K562 (cell line): ENCODE measurements around the gene SFMBT2. TPM values are rescaled to one million over a fixed set of nuclear protein-coding genes. Genes with fewer than 3 reads are reported as not detected.

Experiments
- ATAC-seq: fragments of 200-7000 bp; cut with Tn5 transposase; 3 replicates; pipeline ENCODE4 v1.9.1; 2020; ENCODE audit warnings: moderate library complexity
- BruUV-seq: library from RNA; stranded (reverse); fragments of 400-500 nt; replicated peaks from 2 replicates; lab custom pipeline; 2021; lab: Mats Ljungman, UMichigan
- CTCF ChIA-PET: fragments of 300-600 bp; formaldehyde crosslinking; extraction: SDS; loops from one replicate; lab custom pipeline; 2021; ENCODE audit warnings: low intra/inter-chr PET ratio; lab: Yijun Ruan, JAX
- POLR2A ChIA-PET: fragments of 300-600, 350-650 bp; sonication (Branson Sonifier 250); formaldehyde crosslinking; extraction: SDS; loops from one replicate; lab custom pipeline; 2021; ENCODE audit warnings: antibody characterized with exemption, inconsistent platforms; lab: Yijun Ruan, JAX
- DNase-seq, 4 experiments: peaks; one replicate each; pipeline versions ENCODE4 v3.0.0 to v3.0.0-alpha.2; 2011 to 2018; ENCODE audit warnings: low spot score in 3 of 4, mixed read lengths in 3 of 4; ENCODE audit errors: extremely low read depth in 1 of 4
- FAIRE-seq: peaks from 2 replicates; lab custom pipeline; 2011; peaks lifted over from hg19 to GRCh38; lab: Jason Lieb, UNC
- H2AFZ ChIP-seq: 2 replicates; pipeline ENCODE4 v1.6.0; 2011; ENCODE audit warnings: low read depth, low read length, control low read depth, inconsistent platforms
- H3K27ac ChIP-seq: fragments of 200-600 bp; 3 replicates; pipeline ENCODE4 v1.8.0; 2011; ENCODE audit warnings: low read depth, mild to moderate bottlenecking, control low read depth, inconsistent platforms, low read length, moderate library complexity, mixed read lengths; ENCODE audit errors: extremely low read depth
- H3K27me3 ChIP-seq, 2 experiments: fragments of 300-600 bp in 1 of 2; 2 replicates in 1 of 2; 3 replicates in 1 of 2; pipeline versions ENCODE4 v1.6.0 to v1.8.0; 2011; ENCODE audit warnings: inconsistent platforms in 2 of 2, low read length in 2 of 2, mild to moderate bottlenecking in 1 of 2, mixed read lengths in 1 of 2, moderate library complexity in 1 of 2; ENCODE audit not compliant: control insufficient read depth in 2 of 2, insufficient read depth in 2 of 2
- H3K36me3 ChIP-seq: fragments of 300-600 bp; 3 replicates; pipeline ENCODE4 v1.8.0; 2011; ENCODE audit warnings: mild to moderate bottlenecking, low read length, inconsistent platforms; ENCODE audit not compliant: control insufficient read depth, insufficient read depth
- H3K4me1 ChIP-seq, 2 experiments: fragments of 200-600 bp in 1 of 2; replicated peaks in 1 of 2; 2 replicates in 1 of 2; 3 replicates in 1 of 2; pipeline versions ENCODE4 v1.5.1 to v1.8.0; 2011; ENCODE audit warnings: inconsistent platforms in 2 of 2, low read length in 2 of 2, mild to moderate bottlenecking in 1 of 2, mixed read lengths in 1 of 2, moderate library complexity in 1 of 2; ENCODE audit not compliant: control insufficient read depth in 2 of 2, insufficient read depth in 2 of 2
- H3K4me2 ChIP-seq: 2 replicates; pipeline ENCODE4 v1.6.1; 2011; ENCODE audit warnings: low read length, control low read depth, inconsistent platforms, mixed read lengths; ENCODE audit not compliant: insufficient read depth
- H3K4me3 ChIP-seq: fragments of 200-600 bp; sonication (generic), shearing (Covaris generic); 2 replicates; pipeline ENCODE4 v1.5.1; 2016; ENCODE audit warnings: control low read depth, inconsistent platforms
- H3K79me2 ChIP-seq: fragments of 200-600 bp; 3 replicates; pipeline ENCODE4 v1.8.0; 2011; ENCODE audit warnings: low read length, inconsistent platforms; ENCODE audit not compliant: control insufficient read depth, insufficient read depth
- H3K9ac ChIP-seq, 2 experiments: 2 replicates each; pipeline versions ENCODE4 v1.6.0 to v1.6.1; 2011; ENCODE audit warnings: low read depth in 2 of 2, low read length in 2 of 2, control low read depth in 1 of 2, inconsistent platforms in 1 of 2, mild to moderate bottlenecking in 1 of 2, mixed read lengths in 1 of 2; ENCODE audit not compliant: insufficient read depth in 1 of 2
- H3K9me1 ChIP-seq: one replicate; pipeline ENCODE4 v1.6.0; 2011; ENCODE audit warnings: inconsistent platforms, mild to moderate bottlenecking, low read length, moderate library complexity; ENCODE audit not compliant: control insufficient read depth, insufficient read depth
- H3K9me3 ChIP-seq: replicated peaks from 2 replicates; pipeline ENCODE4 v1.5.1; 2011; ENCODE audit warnings: low read depth, low read length, inconsistent platforms; ENCODE audit not compliant: control insufficient read depth, insufficient read depth
- H4K20me1 ChIP-seq: replicated peaks from 2 replicates; pipeline ENCODE4 v1.6.1; 2011; ENCODE audit warnings: low read length, inconsistent platforms, mixed read lengths; ENCODE audit not compliant: control insufficient read depth, insufficient read depth
- HNRNPUL1 ChIP-seq: fragments of 200-400 bp; formaldehyde crosslinking; IDR thresholded peaks from 2 replicates; pipeline ENCODE4 v1.6.1; 2017; ENCODE audit warnings: low read length
- HOXB6 ChIP-seq: fragments of 250-450 bp; sonication (Bioruptor Pico); IDR thresholded peaks from 2 replicates; pipeline ENCODE4 v1.5.1; 2022; ENCODE audit warnings: mild to moderate bottlenecking, borderline replicate concordance
- NCOA1 ChIP-seq: fragments of 450-650 bp; IDR thresholded peaks from 2 replicates; pipeline ENCODE4 v1.6.1; 2016; ENCODE audit warnings: low read depth
- NCOA2 ChIP-seq, 2 experiments: fragments of 450-650 bp; IDR thresholded peaks; 2 replicates each; pipeline ENCODE4 v1.6.1; 2018; ENCODE audit warnings: mild to moderate bottlenecking in 2 of 2, moderate library complexity in 1 of 2; ENCODE audit not compliant: partially characterized antibody in 2 of 2
- POLR2AphosphoS2 ChIP-seq: IDR thresholded peaks from 2 replicates; pipeline ENCODE4 v1.6.1; 2012; ENCODE audit warnings: low read length, improper control_type of control experiment
- POLR2H ChIP-seq: IDR thresholded peaks from 2 replicates; pipeline ENCODE4 v1.6.1; 2016; ENCODE audit warnings: missing genetic modification characterization, low read depth, mild to moderate bottlenecking, control low read depth, missing compliant biosample characterization, moderate library complexity
- RNF2 ChIP-seq: sonication (generic); IDR thresholded peaks from 2 replicates; pipeline ENCODE4 v1.6.1; 2016
- SRSF9 ChIP-seq: fragments of 200-400 bp; formaldehyde crosslinking; IDR thresholded peaks from 2 replicates; pipeline ENCODE4 v1.6.1; 2017; ENCODE audit warnings: low read depth, low read length, borderline replicate concordance
- ZBTB5 ChIP-seq: fragments of 450-650 bp; IDR thresholded peaks from 2 replicates; pipeline ENCODE4 v1.6.1; 2017; ENCODE audit warnings: antibody characterized with exemption
- ZFP30 ChIP-seq: fragments of 250-450 bp; sonication (Bioruptor Pico); IDR thresholded peaks from 2 replicates; pipeline ENCODE4 v1.8.0; 2022; ENCODE audit warnings: moderate library complexity, mild to moderate bottlenecking, inconsistent platforms, borderline replicate concordance
- ZNF644 ChIP-seq: fragments of 200-800 bp; sonication (Bioruptor generic); IDR thresholded peaks from 2 replicates; pipeline ENCODE4 v1.6.1; 2016; ENCODE audit warnings: low read depth, missing genetic modification characterization, missing compliant biosample characterization
- ZNF696 ChIP-seq: fragments of 250-450 bp; sonication (Bioruptor Pico); conservative IDR thresholded peaks from 2 replicates; pipeline ENCODE4 v1.4.0; 2020; ENCODE audit warnings: mild to moderate bottlenecking, moderate library complexity
- WGBS: fragments of 100-300 bp; shearing (Covaris generic); methylation state at CpG from one replicate; pipeline ENCODE4 v1.1.6; 2016; ENCODE audit warnings: low coverage, mixed read lengths; ENCODE audit not compliant: insufficient coverage; ENCODE audit errors: missing lambda C conversion rate; 5-methylcytosine and 5-hydroxymethylcytosine counted together
- in situ Hi-C: fragments of 300-500 bp; cut with MboI; formaldehyde crosslinking; loops from 4 replicates; pipeline ENCODE4 v1.15.0; 2018; ENCODE audit warnings: inconsistent platforms, mixed read lengths
- intact Hi-C: fragments of 100-400 bp; cut with micrococcal nuclease; formaldehyde crosslinking; loops from 2 replicates; pipeline ENCODE4 v1.14.2; 2022
- polyA plus RNA-seq, 8 experiments: library from polyadenylated mRNA; depleted of rRNA in 4 of 8; stranded (reverse) in 5 of 8; unstranded in 3 of 8; fragments of >200 nt; fragmentation: Nextera tagmentation in 2 of 8; fragmentation: Illumina TruSeq in 1 of 8; extraction: Ambion mirVana in 2 of 8; extraction: Trizol in 1 of 8; gene quantifications; 2 replicates each; pipeline versions ENCODE4 v1.2.1 to v1.2.3, GENCODE V29; 2011 to 2014; ENCODE audit warnings: inconsistent platforms in 1 of 8, missing spikeins in 1 of 8
- total RNA-seq, 7 experiments: library from RNA; depleted of rRNA in 6 of 7; stranded (reverse); fragments of >200 nt in 6 of 7; fragmentation: Illumina TruSeq in 2 of 7; extraction: Trizol in 2 of 7; gene quantifications; 2 replicates each; pipeline versions ENCODE4 v1.2.1 to v1.2.3, GENCODE V29; 2011 to 2021; ENCODE audit warnings: low replicate concordance in 1 of 7

SFMBT2 gene
- total and polyA plus RNA-seq, 9 of the 15 experiments (the other 6 are each of a cell fraction or from before 2014, with no cell fraction given) = 1.2 to 13.6 (median 7.6) TPM

GRCh38 chr10:7193369-7193768 is 217.5 kb downstream of the SFMBT2 start:
- ATAC-seq = no peak
- TF ChIP-seq ZBTB5 = no peak
- TF ChIP-seq ZNF644 (tag) = no peak
- BruUV-seq = no TSS peak
- Histone ChIP-seq H3K4me3 (no peak overlapping the region), H4K20me1 (no peaks in the 10 kb centered on the region), H3K9me1 (no peaks in the 10 kb centered on the region), H3K79me2 (no peaks in the 10 kb centered on the region), H3K9ac (no peak overlapping the region), H3K27ac (no peak overlapping the region), H3K4me1 (no peaks in the 10 kb centered on the region), H3K36me3 (peaks cover 52% of the 10 kb centered on the region; the same call in 2 of the 3 replicates), H3K9me3 (no peaks in the 10 kb centered on the region), H3K4me2 (no peak overlapping the region), H3K27me3 (0 out of 5 replicates have a peak, but pooled peaks cover 0 to 4% of the 10 kb centered on the region in 2 experiments), H2AFZ (no peak overlapping the region)
- intact Hi-C loops = no loop called here
- in situ Hi-C loops = no loop called here
- DNase-seq = no peak
- POLR2A ChIA-PET = interaction anchor here (1.2 kb wide), 1 partner anchor 11 kb away, joined by 3 read pairs; no protein-coding TSS in a partner anchor
- FAIRE-seq = no peak
- 62% methylated on average over 7 of the region's 7 CpGs for WGBS
- CTCF ChIA-PET = no interaction called here

GRCh38 chr10:7192831-7193361 is 217.9 kb downstream of the SFMBT2 start:
- WGBS = 73% methylated on average over 10 of the region's 10 CpGs
- Histone ChIP-seq H3K9me1 (no peaks in the 10 kb centered on the region), H3K4me3 (no peak overlapping the region), H3K36me3 (peaks cover 48% of the 10 kb centered on the region; the same call in 2 of the 3 replicates), H4K20me1 (no peaks in the 10 kb centered on the region), H3K4me2 (no peak overlapping the region), H3K4me1 (no peaks in the 10 kb centered on the region), H3K27me3 (0 out of 5 replicates have a peak, but pooled peaks cover 0 to 4% of the 10 kb centered on the region in 2 experiments), H3K79me2 (no peaks in the 10 kb centered on the region), H3K9ac (no peak overlapping the region), H3K27ac (no peak overlapping the region), H3K9me3 (no peaks in the 10 kb centered on the region), H2AFZ (no peak overlapping the region)
- no peak for DNase-seq
- in situ Hi-C loops = no loop called here
- POLR2A ChIA-PET = interaction anchor here (1.2 kb wide), 1 partner anchor 10 kb away, joined by 3 read pairs; no protein-coding TSS in a partner anchor
- FAIRE-seq = no peak
- TF ChIP-seq POLR2H (tag) (no peak), NCOA2 (IDR thresholded peaks at IDR 0.05; ENCODE audit: partially characterized antibody in 2 of 2) (no peak), POLR2AphosphoS2 (no peak), HOXB6 (CRISPR knock-in tag) (no peak), HNRNPUL1 (no peak), NCOA1 (no peak), ZNF696 (CRISPR knock-in tag) (no peak), SRSF9 (no peak), RNF2 (no peak), ZFP30 (CRISPR knock-in tag) (no peak)
- TF ChIP-seq, all 486 proteins: peak for 0
- no TSS peak for BruUV-seq
- no peak for ATAC-seq
- intact Hi-C loops = no loop called here
- CTCF ChIA-PET = no interaction called here
